ENCODE measurements around the gene FAM210A.
"Not testable (repeated sequence)": the region's sequence is repeated elsewhere in the genome, so short reads cannot be mapped to it uniquely, and the experiment has no call there.

The FAM210A gene

GRCh38 chr18:13725566-13726231, 659 bp downstream of the FAM210A start:
- Mint-ChIP-seq H3K27me3 (no peaks in the 10 kb centered on the region), H3K4me3 (peak overlapping the region; percentile 72 to 93), H3K36me3 (ENCODE audit: insufficient read depth) (peaks cover 11% of the 10 kb centered on the region), H3K9me3 (no peaks in the 10 kb centered on the region), H3K4me1 (ENCODE audit: low read depth in 2 of 2) (peaks cover 35 to 46% of the 10 kb centered on the region in 2 donors), H3K27ac (peak overlapping the region; percentile 97 to 99)
- DNase-seq (no peak), ATAC-seq (replicated peaks) (peak; percentile 8)

GRCh38 chr18:13720847-13721246, 5.5 kb downstream of the FAM210A start:
- Mint-ChIP-seq H3K27me3 (no peaks in the 10 kb centered on the region), H3K36me3 (ENCODE audit: insufficient read depth) (no peaks in the 10 kb centered on the region), H3K4me3 (no peak overlapping the region), H3K27ac (no peak overlapping the region), H3K4me1 (ENCODE audit: low read depth in 2 of 2) (peaks cover 18 to 28% of the 10 kb centered on the region in 2 donors), H3K9me3 (no peaks in the 10 kb centered on the region)
- DNase-seq (no peak), ATAC-seq (replicated peaks) (no peak)

- Mint-ChIP-seq H3K27ac (no peak overlapping the region), H3K36me3 (ENCODE audit: insufficient read depth) (no peaks in the 10 kb centered on the region), H3K9me3 (no peaks in the 10 kb centered on the region), H3K4me3 (no peak overlapping the region), H3K27me3 (no peaks in the 10 kb centered on the region), H3K4me1 (ENCODE audit: low read depth in 2 of 2) (peaks cover 11 to 21% of the 10 kb centered on the region in 2 donors)
- DNase-seq = no peak
- ATAC-seq (replicated peaks) = no peak
Observed at GRCh38 chr18:13720123-13720522, 6.2 kb downstream of the FAM210A start.

- Mint-ChIP-seq H3K9me3 (no peaks in the 10 kb centered on the region), H3K27ac (no peak overlapping the region), H3K4me3 (no peak overlapping the region), H3K36me3 (ENCODE audit: insufficient read depth) (no peaks in the 10 kb centered on the region), H3K27me3 (no peaks in the 10 kb centered on the region), H3K4me1 (ENCODE audit: low read depth in 2 of 2) (peaks cover 5 to 15% of the 10 kb centered on the region in 2 donors)
- no peak for ATAC-seq (replicated peaks)
- DNase-seq = no peak
Observed at GRCh38 chr18:13716916-13717315, 9.4 kb downstream of the FAM210A start.

- Mint-ChIP-seq H3K36me3 (ENCODE audit: insufficient read depth) (no peaks in the 10 kb centered on the region), H3K4me3 (no peak overlapping the region), H3K4me1 (ENCODE audit: low read depth in 2 of 2) (peaks cover 9 to 16% of the 10 kb centered on the region in 2 donors), H3K27me3 (no peaks in the 10 kb centered on the region), H3K9me3 (no peaks in the 10 kb centered on the region), H3K27ac (no peak overlapping the region)
- ATAC-seq (replicated peaks) = no peak
- DNase-seq = no peak
Observed at GRCh38 chr18:13715330-13715729, 11.0 kb downstream of the FAM210A start.

GRCh38 chr18:13713455-13714055, 12.8 kb downstream of the FAM210A start:
- H3K36me3 Mint-ChIP-seq (ENCODE audit: insufficient read depth) = no peaks in the 10 kb centered on the region
- no peaks in the 10 kb centered on the region for H3K9me3 Mint-ChIP-seq
- peaks cover 19 to 23% of the 10 kb centered on the region in 2 donors for H3K4me1 Mint-ChIP-seq (ENCODE audit: low read depth in 2 of 2)

GRCh38 chr18:13712400-13713131, 13.8 kb downstream of the FAM210A start:
- Mint-ChIP-seq H3K9me3 (peaks cover 0 to 2% of the 10 kb centered on the region in 2 donors), H3K4me1 (ENCODE audit: low read depth in 2 of 2) (peaks cover 19 to 28% of the 10 kb centered on the region in 2 donors), H3K27me3 (no peaks in the 10 kb centered on the region), H3K36me3 (ENCODE audit: insufficient read depth) (no peaks in the 10 kb centered on the region), H3K27ac (no peak overlapping the region), H3K4me3 (no peak overlapping the region)
- ATAC-seq (replicated peaks) (no peak), DNase-seq (no peak)

More at GRCh38 chr18:13713455-13714055, 12.8 kb downstream of the FAM210A start:
- Mint-ChIP-seq H3K27me3 (no peaks in the 10 kb centered on the region), H3K4me3 (no peak overlapping the region), H3K27ac (peak overlapping the region in 1 of 2 donors; percentile 52)
- DNase-seq = no peak
- no peak for ATAC-seq (replicated peaks)

GRCh38 chr18:13710414-13710831, 15.9 kb downstream of the FAM210A start:
- H3K27ac Mint-ChIP-seq = no peak overlapping the region
- H3K36me3 Mint-ChIP-seq (ENCODE audit: insufficient read depth) = no peaks in the 10 kb centered on the region
- H3K4me1 Mint-ChIP-seq (ENCODE audit: low read depth in 2 of 2) = peaks cover 19 to 26% of the 10 kb centered on the region in 2 donors
- ATAC-seq (replicated peaks) (no peak), DNase-seq (no peak)
- H3K9me3 Mint-ChIP-seq = peaks cover 0 to 2% of the 10 kb centered on the region in 2 donors
- no peaks in the 10 kb centered on the region for H3K27me3 Mint-ChIP-seq
- H3K4me3 Mint-ChIP-seq = no peak overlapping the region

GRCh38 chr18:13703899-13704298, 22.5 kb downstream of the FAM210A start:
- Mint-ChIP-seq H3K27me3 (no peaks in the 10 kb centered on the region), H3K4me3 (no peak overlapping the region), H3K27ac (no peak overlapping the region), H3K4me1 (ENCODE audit: low read depth in 2 of 2) (peaks cover 7 to 26% of the 10 kb centered on the region in 2 donors), H3K9me3 (peaks cover 0 to 2% of the 10 kb centered on the region in 2 donors), H3K36me3 (ENCODE audit: insufficient read depth) (no peaks in the 10 kb centered on the region)
- DNase-seq (no peak), ATAC-seq (replicated peaks) (no peak)

- Mint-ChIP-seq H3K9me3 (no peaks in the 10 kb centered on the region), H3K27ac (no peak overlapping the region), H3K27me3 (no peaks in the 10 kb centered on the region), H3K4me3 (no peak overlapping the region), H3K36me3 (ENCODE audit: insufficient read depth) (no peaks in the 10 kb centered on the region), H3K4me1 (ENCODE audit: low read depth in 2 of 2) (peaks cover 13 to 17% of the 10 kb centered on the region in 2 donors)
- no peak for ATAC-seq (replicated peaks)
- DNase-seq = no peak
Observed at GRCh38 chr18:13700153-13700552, 26.2 kb downstream of the FAM210A start.

GRCh38 chr18:13696961-13697360, 29.4 kb downstream of the FAM210A start:
- peaks cover 0 to 2% of the 10 kb centered on the region in 2 donors for H3K9me3 Mint-ChIP-seq

GRCh38 chr18:13695337-13695736, 31.0 kb downstream of the FAM210A start:
- not testable (repeated sequence) for H3K9me3 Mint-ChIP-seq; ATAC-seq (replicated peaks); H3K36me3 Mint-ChIP-seq (ENCODE audit: insufficient read depth); H3K27ac Mint-ChIP-seq; H3K4me3 Mint-ChIP-seq; H3K27me3 Mint-ChIP-seq; DNase-seq
- peaks cover 30 to 31% of the 10 kb centered on the region in 2 donors for H3K4me1 Mint-ChIP-seq (ENCODE audit: low read depth in 2 of 2)

More at GRCh38 chr18:13696961-13697360, 29.4 kb downstream of the FAM210A start:
- no peaks in the 10 kb centered on the region for H3K27me3 Mint-ChIP-seq
- no peak overlapping the region for H3K4me3 Mint-ChIP-seq
- no peaks in the 10 kb centered on the region for H3K36me3 Mint-ChIP-seq (ENCODE audit: insufficient read depth)
- no peak for DNase-seq
- ATAC-seq (replicated peaks) = no peak
- H3K4me1 Mint-ChIP-seq (ENCODE audit: low read depth in 2 of 2) = peaks cover 23 to 26% of the 10 kb centered on the region in 2 donors
- H3K27ac Mint-ChIP-seq = no peak overlapping the region

GRCh38 chr18:13690060-13690459, 36.3 kb downstream of the FAM210A start:
- H3K27ac Mint-ChIP-seq; DNase-seq; H3K9me3 Mint-ChIP-seq; H3K27me3 Mint-ChIP-seq; ATAC-seq (replicated peaks); H3K36me3 Mint-ChIP-seq (ENCODE audit: insufficient read depth); H3K4me3 Mint-ChIP-seq: not testable (repeated sequence)
- H3K4me1 Mint-ChIP-seq (ENCODE audit: low read depth in 2 of 2) = peaks cover 39 to 41% of the 10 kb centered on the region in 2 donors

All from effector memory CD8-positive, alpha-beta T cell (primary cell).